Left ventricle myocardium inferior (tissue), 1 donor: ENCODE measurements around the gene SPTA1. TPM values are rescaled to one million over a fixed set of nuclear protein-coding genes. Genes with fewer than 3 reads are reported as not detected.

ENCODE experiments used
- DNase-seq: peaks from one replicate; pipeline ENCODE4 v3.0.0-alpha.2; 2020
- H3K27ac ChIP-seq: fragments of 200-600 bp; replicated peaks from 2 replicates; pipeline ENCODE4 v1.8.0; 2021
- H3K27me3 ChIP-seq: fragments of 200-600 bp; 2 replicates; pipeline ENCODE4 v1.8.0; 2021; ENCODE audit warnings: low read depth
- H3K36me3 ChIP-seq: fragments of 200-600 bp; 2 replicates; pipeline ENCODE4 v1.8.0; 2021
- H3K4me1 ChIP-seq: fragments of 200-600 bp; 2 replicates; pipeline ENCODE4 v1.8.0; 2021
- H3K4me3 ChIP-seq: fragments of 200-600 bp; 2 replicates; pipeline ENCODE4 v1.8.0; 2021; ENCODE audit warnings: mild to moderate bottlenecking, moderate library complexity
- H3K9me3 ChIP-seq: fragments of 200-600 bp; replicated peaks from 2 replicates; pipeline ENCODE4 v1.8.0; 2021
- intact Hi-C: fragments of 100-400 bp; cut with micrococcal nuclease; formaldehyde crosslinking; loops from one replicate; pipeline ENCODE4 v1.11.0; 2022
- total RNA-seq: library from RNA; stranded (reverse); fragmentation: NEBNext Ultra II Directional; extraction: Animal tissue kit (Norgen Biotek cat#: 25700); gene quantifications from one replicate; pipeline ENCODE4 v1.2.1, GENCODE V29; 2021
- TF ChIP-seq, protein P1 (sequence below): fragments of 200-600 bp; IDR thresholded peaks from 2 replicates; pipeline ENCODE4 v1.8.0; 2021; ENCODE audit warnings: antibody characterized with exemption, mild to moderate bottlenecking, borderline replicate concordance
- donor health status: DM: no; HTN: yes; CAD: no; lungs with severe emphysema.

SPTA1 gene
- total RNA-seq, 1 donor from 2014 or later = not detected

GRCh38 chr1:158728510-158729225 is 42.2 kb upstream of the SPTA1 start:
- TF ChIP-seq, protein P1, sequence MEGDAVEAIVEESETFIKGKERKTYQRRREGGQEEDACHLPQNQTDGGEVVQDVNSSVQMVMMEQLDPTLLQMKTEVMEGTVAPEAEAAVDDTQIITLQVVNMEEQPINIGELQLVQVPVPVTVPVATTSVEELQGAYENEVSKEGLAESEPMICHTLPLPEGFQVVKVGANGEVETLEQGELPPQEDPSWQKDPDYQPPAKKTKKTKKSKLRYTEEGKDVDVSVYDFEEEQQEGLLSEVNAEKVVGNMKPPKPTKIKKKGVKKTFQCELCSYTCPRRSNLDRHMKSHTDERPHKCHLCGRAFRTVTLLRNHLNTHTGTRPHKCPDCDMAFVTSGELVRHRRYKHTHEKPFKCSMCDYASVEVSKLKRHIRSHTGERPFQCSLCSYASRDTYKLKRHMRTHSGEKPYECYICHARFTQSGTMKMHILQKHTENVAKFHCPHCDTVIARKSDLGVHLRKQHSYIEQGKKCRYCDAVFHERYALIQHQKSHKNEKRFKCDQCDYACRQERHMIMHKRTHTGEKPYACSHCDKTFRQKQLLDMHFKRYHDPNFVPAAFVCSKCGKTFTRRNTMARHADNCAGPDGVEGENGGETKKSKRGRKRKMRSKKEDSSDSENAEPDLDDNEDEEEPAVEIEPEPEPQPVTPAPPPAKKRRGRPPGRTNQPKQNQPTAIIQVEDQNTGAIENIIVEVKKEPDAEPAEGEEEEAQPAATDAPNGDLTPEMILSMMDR = no peak
- no peaks in the 10 kb centered on the region for H3K4me1 ChIP-seq
- no peak overlapping the region for H3K27ac ChIP-seq
- intact Hi-C loops = no loop called here
- H3K4me3 ChIP-seq = no peak overlapping the region
- no peak for DNase-seq
- no peaks in the 10 kb centered on the region for H3K36me3 ChIP-seq
- no peaks in the 10 kb centered on the region for H3K9me3 ChIP-seq
- H3K27me3 ChIP-seq = no peaks in the 10 kb centered on the region

GRCh38 chr1:158724442-158724841 is 37.9 kb upstream of the SPTA1 start:
- intact Hi-C loops = no loop called here

GRCh38 chr1:158720620-158721019 is 34.1 kb upstream of the SPTA1 start, which contains the start of gene OR6K3:
Gene OR6K3 (minus strand): TSS chr1:158720720. CDS start chr1:158718115, 2,605 bp downstream.
- Histone ChIP-seq H3K27ac (no peak within 1 kb of the TSS), H3K36me3 (no peaks in the 10 kb centered on the region), H3K4me3 (no peak within 1 kb of the TSS), H3K27me3 (no peaks in the 10 kb centered on the region), H3K9me3 (no peaks in the 10 kb centered on the region), H3K4me1 (no peaks in the 10 kb centered on the region)
- intact Hi-C loops = no loop called here
- TF ChIP-seq, protein P1 = no peak
- no peak for DNase-seq

More at GRCh38 chr1:158724442-158724841, 37.9 kb upstream of the SPTA1 start:
- Histone ChIP-seq H3K9me3 (no peaks in the 10 kb centered on the region), H3K36me3 (no peaks in the 10 kb centered on the region), H3K4me3 (no peak overlapping the region), H3K27me3 (no peaks in the 10 kb centered on the region), H3K27ac (no peak overlapping the region), H3K4me1 (no peaks in the 10 kb centered on the region)
- TF ChIP-seq, protein P1 = no peak
- no peak for DNase-seq

DNA sequence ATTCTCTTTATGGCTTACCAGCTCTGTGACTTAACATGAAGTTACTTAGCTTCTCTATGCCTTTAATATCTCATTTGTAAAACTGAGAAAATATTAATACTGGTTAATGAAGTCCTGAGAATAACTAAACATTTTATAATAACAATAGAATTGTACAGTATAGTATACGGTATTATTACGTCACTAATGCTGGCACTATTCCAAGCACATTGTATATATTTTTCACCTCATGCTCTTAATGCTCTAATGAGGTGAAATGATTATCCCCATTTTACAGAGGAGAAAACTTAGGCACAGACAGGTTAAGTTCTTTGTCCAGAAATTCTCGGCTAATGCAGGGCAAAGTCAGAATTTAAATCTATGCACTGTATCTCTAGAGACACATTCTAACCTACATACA is 33.1 kb upstream of the SPTA1 start:
- no peak overlapping the region for H3K4me3 ChIP-seq
- no peaks in the 10 kb centered on the region for H3K9me3 ChIP-seq
- DNase-seq = no peak
- no peaks in the 10 kb centered on the region for H3K27me3 ChIP-seq
- no peaks in the 10 kb centered on the region for H3K4me1 ChIP-seq
- no peaks in the 10 kb centered on the region for H3K36me3 ChIP-seq
- TF ChIP-seq, protein P1 = no peak
- no peak overlapping the region for H3K27ac ChIP-seq
- intact Hi-C loops = no loop called here

- no peak for DNase-seq
- intact Hi-C loops = no loop called here
- no peaks in the 10 kb centered on the region for H3K9me3 ChIP-seq
- TF ChIP-seq, protein P1 = no peak
- no peaks in the 10 kb centered on the region for H3K36me3 ChIP-seq
- no peaks in the 10 kb centered on the region for H3K27me3 ChIP-seq
- no peak overlapping the region for H3K4me3 ChIP-seq
- no peak overlapping the region for H3K27ac ChIP-seq
- H3K4me1 ChIP-seq = no peaks in the 10 kb centered on the region
These were observed 30.8 kb upstream of the SPTA1 start for GRCh38 chr1:158717344-158717743.
